SK-N-SH (cell line): Measurements from ENCODE around the gene GALNTL6. TPM values are rescaled to one million over a fixed set of nuclear protein-coding genes. Genes with fewer than 3 reads are reported as not detected.

Experiments used
- CTCF ChIA-PET: fragments of 300-600, 350-600 bp; formaldehyde crosslinking; extraction: SDS; loops from one replicate; lab custom pipeline; 2021; lab: Yijun Ruan, JAX
- POLR2A ChIA-PET: fragments of 350-600 bp; sonication (Branson Sonifier 250); formaldehyde crosslinking; extraction: SDS; loops from one replicate; lab custom pipeline; 2020; ENCODE audit warnings: antibody characterized with exemption, inconsistent platforms; lab: Yijun Ruan, JAX
- DNase-seq: peaks from one replicate; pipeline ENCODE4 v3.0.0; 2012
- H2AFZ ChIP-seq: fragments of 200-600 bp; sonication (generic); 2 replicates; pipeline ENCODE4 v1.8.1; 2016; ENCODE audit warnings: antibody characterized with exemption, mild to moderate bottlenecking, low read depth
- H3F3A ChIP-seq: fragments of 200-600 bp; sonication (generic); replicated peaks from 2 replicates; pipeline ENCODE3; 2016; ENCODE audit warnings: antibody characterized with exemption, mild to moderate bottlenecking; ENCODE audit not compliant: insufficient read depth
- H3K27ac ChIP-seq, 2 experiments: fragments of 200-500 bp in 1 of 2; fragments of 200-600 bp in 1 of 2; sonication (Bioruptor generic) in 1 of 2; sonication (generic), shearing (Covaris generic) in 1 of 2; 2 replicates each; pipeline versions ENCODE4 v1.5.1 to v1.6.1; 2014 to 2016; ENCODE audit warnings: low read depth in 2 of 2, inconsistent platforms in 1 of 2, low read length in 1 of 2, mild to moderate bottlenecking in 1 of 2, mixed read lengths in 1 of 2
- H3K27me3 ChIP-seq: fragments of 200-600 bp; sonication (generic), shearing (Covaris generic); 2 replicates; pipeline ENCODE4 v1.6.1; 2016; ENCODE audit warnings: mixed run types; ENCODE audit not compliant: insufficient read depth
- H3K36me3 ChIP-seq, 2 experiments: fragments of 200-500 bp in 1 of 2; fragments of 200-600 bp in 1 of 2; sonication (Bioruptor generic) in 1 of 2; sonication (generic) in 1 of 2; replicated peaks in 1 of 2; 2 replicates each; pipeline versions ENCODE3 to v1.5.1; 2014 to 2016; ENCODE audit warnings: low read length in 1 of 2, mild to moderate bottlenecking in 1 of 2; ENCODE audit not compliant: insufficient read depth in 2 of 2, control insufficient read depth in 1 of 2
- H3K4me1 ChIP-seq, 2 experiments: fragments of 200-500 bp in 1 of 2; fragments of 200-600 bp in 1 of 2; sonication (Bioruptor generic) in 1 of 2; sonication (generic), shearing (Covaris generic) in 1 of 2; 2 replicates each; pipeline versions ENCODE4 v1.5.1 to v1.6.1; 2014 to 2016; ENCODE audit warnings: low read depth in 1 of 2, low read length in 1 of 2, mixed run types in 1 of 2; ENCODE audit not compliant: insufficient read depth in 2 of 2, control insufficient read depth in 1 of 2
- H3K4me2 ChIP-seq: fragments of 200-600 bp; sonication (generic), shearing (Covaris generic); 2 replicates; pipeline ENCODE4 v1.6.1; 2017; ENCODE audit warnings: mixed run types
- H3K4me3 ChIP-seq, 2 experiments: fragments of 200-500 bp in 1 of 2; fragments of 200-600 bp in 1 of 2; sonication (Bioruptor generic) in 1 of 2; sonication (generic), shearing (Covaris generic) in 1 of 2; 2 replicates each; pipeline versions ENCODE4 v1.5.1 to v1.8.1; 2014 to 2016; ENCODE audit warnings: low read depth in 2 of 2, inconsistent platforms in 1 of 2, low read length in 1 of 2, mild to moderate bottlenecking in 1 of 2, mixed read lengths in 1 of 2, moderate library complexity in 1 of 2
- H3K79me2 ChIP-seq: fragments of 200-600 bp; sonication (generic); 2 replicates; pipeline ENCODE4 v1.8.1; 2017; ENCODE audit warnings: mild to moderate bottlenecking; ENCODE audit not compliant: insufficient read depth
- H3K9ac ChIP-seq: fragments of 200-600 bp; sonication (generic); 2 replicates; pipeline ENCODE4 v1.6.1; 2017; ENCODE audit warnings: mixed run types
- H3K9me2 ChIP-seq: fragments of 200-600 bp; sonication (generic); 2 replicates; pipeline ENCODE4 v1.6.1; 2017; ENCODE audit warnings: mixed run types
- H3K9me3 ChIP-seq: fragments of 200-600 bp; sonication (generic); 2 replicates; pipeline ENCODE4 v1.6.1; 2017; ENCODE audit warnings: mixed run types, mild to moderate bottlenecking, moderate library complexity
- H4K20me1 ChIP-seq: fragments of 200-600 bp; sonication (generic); 2 replicates; pipeline ENCODE4 v1.6.1; 2017; ENCODE audit warnings: mild to moderate bottlenecking, mixed run types; ENCODE audit not compliant: insufficient read depth
- CHD2 ChIP-seq: fragments of 150-350 bp; IDR thresholded peaks from 2 replicates; pipeline ENCODE4 v1.6.1; 2018; ENCODE audit warnings: low read length; ENCODE audit not compliant: partially characterized antibody
- CTCF ChIP-seq: fragments of 200-600 bp; sonication (generic); IDR thresholded peaks from 2 replicates; pipeline ENCODE4 v1.6.1; 2017; ENCODE audit warnings: antibody characterized with exemption, mild to moderate bottlenecking, moderate library complexity
- EP300 ChIP-seq, 2 experiments: IDR thresholded peaks; 2 replicates each; pipeline versions ENCODE4 v1.4.0 to v1.6.1; 2012; ENCODE audit warnings: borderline replicate concordance in 1 of 2, low read depth in 1 of 2, low read length in 1 of 2
- FOSL2 ChIP-seq: IDR thresholded peaks from 2 replicates; pipeline ENCODE4 v1.4.0; 2012; ENCODE audit warnings: low read depth, mild to moderate bottlenecking, moderate library complexity, borderline replicate concordance
- FOXJ3 ChIP-seq: sonication (generic); formaldehyde crosslinking; IDR thresholded peaks from 2 replicates; pipeline ENCODE4 v1.5.1; 2020; ENCODE audit warnings: mild to moderate bottlenecking, missing genetic modification reagents
- GABPA ChIP-seq: IDR thresholded peaks from 2 replicates; pipeline ENCODE4 v1.4.0; 2012; ENCODE audit warnings: low read depth, mild to moderate bottlenecking
- IRF3 ChIP-seq: fragments of 150-350 bp; IDR thresholded peaks from 2 replicates; pipeline ENCODE4 v1.6.1; 2016; ENCODE audit warnings: mild to moderate bottlenecking, low read depth, low read length
- MXI1 ChIP-seq: IDR thresholded peaks from 2 replicates; pipeline ENCODE4 v1.6.1; 2012; ENCODE audit warnings: mild to moderate bottlenecking, low read depth, low read length, improper control_type of control experiment
- NFIC ChIP-seq: IDR thresholded peaks from 2 replicates; pipeline ENCODE4 v1.4.0; 2012; ENCODE audit warnings: borderline replicate concordance
- POLR2AphosphoS5 ChIP-seq: IDR thresholded peaks from 2 replicates; pipeline ENCODE4 v1.6.1; 2012; ENCODE audit warnings: low read depth, low read length
- RCOR1 ChIP-seq: fragments of 150-350 bp; IDR thresholded peaks from 2 replicates; pipeline ENCODE4 v1.6.1; 2017; ENCODE audit warnings: antibody characterized with exemption, low read length
- REST ChIP-seq: IDR thresholded peaks from 2 replicates; pipeline ENCODE4 v1.6.1; 2012; ENCODE audit warnings: mild to moderate bottlenecking, low read depth, low read length, moderate library complexity
- RFX5 ChIP-seq: IDR thresholded peaks from 2 replicates; pipeline ENCODE4 v1.6.1; 2012; ENCODE audit warnings: mild to moderate bottlenecking, improper control_type of control experiment, low read length
- SIN3A ChIP-seq: IDR thresholded peaks from 2 replicates; pipeline ENCODE4 v1.6.1; 2012; ENCODE audit warnings: low read depth, mild to moderate bottlenecking, low read length, moderate library complexity, borderline replicate concordance
- SMC3 ChIP-seq: IDR thresholded peaks from 2 replicates; pipeline ENCODE4 v1.6.1; 2012; ENCODE audit warnings: low read depth, low read length, improper control_type of control experiment
- TCF12 ChIP-seq: IDR thresholded peaks from 2 replicates; pipeline ENCODE4 v1.4.0; 2012
- USF1 ChIP-seq: IDR thresholded peaks from 2 replicates; pipeline ENCODE4 v1.4.0; 2012; ENCODE audit warnings: low read depth, borderline replicate concordance
- USF2 ChIP-seq: fragments of 150-350 bp; IDR thresholded peaks from 2 replicates; pipeline ENCODE4 v1.6.1; 2017; ENCODE audit warnings: antibody characterized with exemption, low read length, low read depth, borderline replicate concordance
- YY1 ChIP-seq: IDR thresholded peaks from 2 replicates; pipeline ENCODE4 v1.4.0; 2012; ENCODE audit warnings: low read depth, mild to moderate bottlenecking
- WGBS: methylation state at CpG from one replicate; pipeline ENCODE4 v1.1.6; 2017; ENCODE audit warnings: low lambda C conversion rate; 5-methylcytosine and 5-hydroxymethylcytosine counted together
- polyA plus RNA-seq, 3 experiments: library from polyadenylated mRNA; depleted of rRNA; stranded (reverse); fragments of >200 nt; gene quantifications; 2 replicates each; pipeline ENCODE4 v1.2.3, GENCODE V29; 2012

The GALNTL6 gene
- polyA plus RNA-seq, 1 of the 3 experiments (the other 2 are of a cell fraction): 0.07 TPM

GRCh38 chr4:172127168-172127567 is 314.0 kb downstream of the GALNTL6 start:
- POLR2A ChIA-PET: no interaction called here
- no peak overlapping the region for H2AFZ ChIP-seq
- no peak for TF ChIP-seq RFX5
- no peak for TF ChIP-seq CHD2
- H3K36me3 ChIP-seq: no peaks in the 10 kb centered on the region
- H3K79me2 ChIP-seq: no peaks in the 10 kb centered on the region
- H3K4me2 ChIP-seq: no peak overlapping the region
- H3K27me3 ChIP-seq: no peaks in the 10 kb centered on the region
- H3F3A ChIP-seq: no peaks in the 10 kb centered on the region
- no peak overlapping the region for H3K4me3 ChIP-seq
- no peaks in the 10 kb centered on the region; a peak in 1 of 4 replicates for H3K4me1 ChIP-seq
- DNase-seq: no peak
- no peak overlapping the region for H3K9ac ChIP-seq
- no peaks in the 10 kb centered on the region for H3K9me2 ChIP-seq
- CTCF ChIA-PET: interaction anchor here (1.2 to 1.9 kb wide), 3 partner anchors 11 to 33 kb away, joined by 3 to 5 read pairs (median 3); no protein-coding TSS in a partner anchor
- H3K27ac ChIP-seq: no peak overlapping the region
- 84% methylated on average over 4 of the region's 4 CpGs for WGBS
- H4K20me1 ChIP-seq: no peaks in the 10 kb centered on the region
- H3K9me3 ChIP-seq: no peaks in the 10 kb centered on the region; the same call in 1 of the 2 replicates

- Histone ChIP-seq H2AFZ (peak overlapping the region; percentile 6; the same call in 1 of the 2 replicates), H3K27ac (no peak overlapping the region), H3K36me3 (no peaks in the 10 kb centered on the region), H3K4me2 (no peak overlapping the region), H3K4me1 (no peaks in the 10 kb centered on the region; a peak in 1 of 4 replicates), H3F3A (no peaks in the 10 kb centered on the region), H3K79me2 (no peaks in the 10 kb centered on the region), H3K9me3 (no peaks in the 10 kb centered on the region; the same call in 1 of the 2 replicates), H3K27me3 (no peaks in the 10 kb centered on the region), H3K4me3 (no peak overlapping the region), H3K9ac (no peak overlapping the region), H3K9me2 (no peaks in the 10 kb centered on the region), H4K20me1 (no peaks in the 10 kb centered on the region)
- TF ChIP-seq IRF3 (no peak), GABPA (no peak), NFIC (no peak), REST (no peak), CTCF (no peak), POLR2AphosphoS5 (no peak), USF1 (no peak), FOXJ3 (no peak), FOSL2 (no peak), SIN3A (no peak), TCF12 (no peak), MXI1 (no peak), YY1 (no peak), EP300 (IDR thresholded peaks at IDR 0.05; ENCODE audit: borderline replicate concordance in 1 of 2, low read depth in 1 of 2, low read length in 1 of 2) (no peak), RCOR1 (no peak), SMC3 (no peak), USF2 (no peak)
- 64% methylated on average over 1 of the region's 1 CpG for whole genome bisulfite sequencing
- no peak for DNase-seq
- ChIA-PET POLR2A (no interaction called here), CTCF (interaction anchor here (0.6 kb wide), 1 partner anchor 11 kb away, joined by 3 read pairs; no protein-coding TSS in a partner anchor)
Observed at GRCh38 chr4:172129593-172129992, 316.4 kb downstream of the GALNTL6 start.
